Measurements from ENCODE around the gene WFIKKN1. TPM values are rescaled to one million over a fixed set of nuclear protein-coding genes. Genes with fewer than 3 reads are reported as not detected.
A peak's percentile ranks its signal among the peaks of the same experiment; 100 is the strongest.

The WFIKKN1 gene
- total RNA-seq, 4 donors from 2014 or later: 2.3 to 13.1 (median 4.2) TPM

DNA sequence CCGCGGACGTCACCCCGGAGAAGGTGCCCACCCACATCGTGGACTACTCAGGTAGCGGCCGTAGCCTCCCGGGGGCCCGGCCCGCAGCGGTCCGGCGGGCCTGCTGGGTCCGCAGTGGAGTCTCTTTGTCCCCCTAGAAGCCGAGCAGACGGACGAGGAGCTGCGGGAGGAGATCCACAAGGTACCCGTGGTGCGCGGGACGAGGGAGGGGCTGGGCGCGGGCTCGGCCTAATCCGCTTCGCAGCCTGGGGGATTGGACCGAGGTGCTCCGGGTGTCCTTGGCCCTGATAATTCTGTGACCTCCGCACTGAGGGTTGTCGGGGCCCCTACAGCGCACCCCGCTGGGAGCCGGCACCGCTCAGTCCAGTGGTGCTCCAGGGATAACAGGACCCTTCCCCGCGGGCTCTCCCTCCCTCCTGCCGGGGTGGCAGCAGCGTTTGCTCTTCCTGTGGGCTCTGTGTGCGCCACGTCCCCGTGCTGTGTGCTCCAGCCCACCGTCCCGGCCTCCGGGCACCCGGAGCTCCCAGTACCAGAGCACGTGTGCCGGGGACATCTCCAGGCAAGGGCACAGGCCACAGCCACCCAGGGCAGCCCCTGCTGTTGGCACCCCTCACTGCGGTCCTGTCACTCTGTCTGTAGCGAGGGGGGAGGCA is 37.9 kb downstream of the WFIKKN1 start:
- H3K27me3 ChIP-seq: no peaks in the 10 kb centered on the region
- peak overlapping the region; percentile 80 to 99 (median 88) for H3K4me3 ChIP-seq
- no peaks in the 10 kb centered on the region for H3K9me3 ChIP-seq
- H3K27ac ChIP-seq: peak overlapping the region; percentile 89 to 94 (median 90)
- no peak for DNase-seq
- peaks cover 9 to 20% (median 15%) of the 10 kb centered on the region in 4 donors for H3K4me1 ChIP-seq
- in situ Hi-C loops (cut with MboI; ENCODE audit: low pct_ligation_motif_present in 1 of 4, low pct_unique_long_range_greater_than_20kb in 1 of 4, low sequenced_read_pairs in 3 of 4) (no loop called here), intact Hi-C loops (cut with DNase I; ENCODE audit: low total_unique reads) (no loop called here)
- TF ChIP-seq, protein P1, sequence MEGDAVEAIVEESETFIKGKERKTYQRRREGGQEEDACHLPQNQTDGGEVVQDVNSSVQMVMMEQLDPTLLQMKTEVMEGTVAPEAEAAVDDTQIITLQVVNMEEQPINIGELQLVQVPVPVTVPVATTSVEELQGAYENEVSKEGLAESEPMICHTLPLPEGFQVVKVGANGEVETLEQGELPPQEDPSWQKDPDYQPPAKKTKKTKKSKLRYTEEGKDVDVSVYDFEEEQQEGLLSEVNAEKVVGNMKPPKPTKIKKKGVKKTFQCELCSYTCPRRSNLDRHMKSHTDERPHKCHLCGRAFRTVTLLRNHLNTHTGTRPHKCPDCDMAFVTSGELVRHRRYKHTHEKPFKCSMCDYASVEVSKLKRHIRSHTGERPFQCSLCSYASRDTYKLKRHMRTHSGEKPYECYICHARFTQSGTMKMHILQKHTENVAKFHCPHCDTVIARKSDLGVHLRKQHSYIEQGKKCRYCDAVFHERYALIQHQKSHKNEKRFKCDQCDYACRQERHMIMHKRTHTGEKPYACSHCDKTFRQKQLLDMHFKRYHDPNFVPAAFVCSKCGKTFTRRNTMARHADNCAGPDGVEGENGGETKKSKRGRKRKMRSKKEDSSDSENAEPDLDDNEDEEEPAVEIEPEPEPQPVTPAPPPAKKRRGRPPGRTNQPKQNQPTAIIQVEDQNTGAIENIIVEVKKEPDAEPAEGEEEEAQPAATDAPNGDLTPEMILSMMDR (IDR thresholded peaks at IDR 0.05): no peak
- TF ChIP-seq EP300 (IDR thresholded peaks at IDR 0.05; ENCODE audit: low read depth) (no peak), POLR2A (IDR thresholded peaks at IDR 0.05) (no peak), POLR2AphosphoS5 (IDR thresholded peaks at IDR 0.05) (no peak)
- peaks cover 0 to 26% (median 5%) of the 10 kb centered on the region in 4 donors for H3K36me3 ChIP-seq
- 11% methylated on average over 24 of the region's 50 CpGs; no CpG with 5 or more reads in 1 of the 2 donors for WGBS, 2 donors (ENCODE audit: low coverage in 1 of 2)

DNA sequence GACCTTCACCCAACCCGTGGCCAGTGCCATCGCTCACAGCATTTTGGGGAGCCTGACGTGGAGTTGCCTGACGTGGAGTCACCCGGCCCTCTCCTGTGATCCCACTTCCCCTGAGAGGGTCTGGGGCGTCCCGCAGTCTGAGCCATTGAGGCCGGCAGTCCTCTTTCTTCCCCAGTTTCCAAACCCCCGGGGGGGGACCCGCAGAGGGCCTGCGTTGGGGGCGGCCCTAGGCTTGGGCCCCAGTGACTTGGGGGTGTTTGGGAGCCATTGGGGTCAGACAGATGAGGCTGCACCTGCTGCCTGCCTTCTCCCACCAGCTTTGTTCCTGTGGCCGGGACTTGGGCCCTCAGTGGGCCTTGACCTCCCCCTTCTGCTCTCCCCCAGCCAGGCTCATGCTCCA is 38.9 kb downstream of the WFIKKN1 start:
- intact Hi-C loops (cut with DNase I; ENCODE audit: low total_unique reads): no loop called here
- TF ChIP-seq POLR2AphosphoS5 (IDR thresholded peaks at IDR 0.05): no peak
- H3K9me3 ChIP-seq: no peaks in the 10 kb centered on the region
- no peak for DNase-seq
- H3K4me1 ChIP-seq: peaks cover 9 to 25% (median 16%) of the 10 kb centered on the region in 4 donors
- H3K27ac ChIP-seq: peak overlapping the region in 1 of 4 donors; percentile 89
- H3K4me3 ChIP-seq: no peak overlapping the region
- H3K27me3 ChIP-seq: no peaks in the 10 kb centered on the region
- 94% methylated on average over 11 of the region's 13 CpGs; no CpG with 5 or more reads in 1 of the 2 donors for WGBS, 2 donors (ENCODE audit: low coverage in 1 of 2)
- peaks cover 0 to 26% (median 5%) of the 10 kb centered on the region in 4 donors for H3K36me3 ChIP-seq
- in situ Hi-C loops (cut with MboI; ENCODE audit: low pct_ligation_motif_present in 1 of 4, low pct_unique_long_range_greater_than_20kb in 1 of 4, low sequenced_read_pairs in 3 of 4): no loop called here

DNA sequence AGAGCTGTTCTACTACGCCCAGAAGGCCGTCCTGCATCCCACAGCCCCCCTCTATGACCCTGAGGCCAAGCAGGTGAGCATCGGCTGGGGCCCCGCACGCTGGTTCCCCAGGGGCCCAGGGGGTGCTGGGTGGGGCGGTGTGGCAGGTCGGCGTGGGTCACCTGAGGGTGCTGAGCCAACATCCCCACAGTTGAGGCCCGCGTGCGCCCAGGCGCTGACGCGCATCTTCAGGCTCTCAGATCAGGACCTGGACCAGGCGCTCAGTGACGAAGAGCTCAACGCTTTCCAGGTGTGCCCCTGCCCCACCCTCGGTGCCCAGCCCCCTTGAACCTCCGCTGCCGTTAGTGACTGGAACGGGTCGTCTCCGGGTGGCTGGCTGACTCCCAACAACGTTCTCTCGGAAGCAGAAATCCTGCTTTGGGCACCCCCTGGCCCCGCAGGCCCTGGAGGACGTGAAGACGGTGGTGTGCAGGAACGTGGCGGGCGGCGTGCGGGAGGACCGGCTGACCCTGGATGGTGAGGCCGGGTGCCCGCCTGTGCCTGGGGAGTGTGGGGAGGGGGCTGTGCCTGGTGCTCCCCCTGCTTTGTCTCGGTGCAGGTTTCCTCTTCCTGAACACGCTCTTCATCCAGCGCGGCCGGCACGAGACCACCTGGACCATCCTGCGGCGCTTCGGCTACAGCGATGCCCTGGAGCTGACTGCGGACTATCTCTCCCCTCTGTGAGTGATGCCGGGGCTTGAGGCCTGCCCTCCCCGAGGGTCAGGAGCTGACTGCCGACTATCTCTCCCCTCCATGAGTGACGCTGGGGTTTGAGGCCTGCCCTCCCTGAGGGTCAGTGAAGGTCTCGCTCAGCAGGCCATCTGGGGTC is 39.9 kb downstream of the WFIKKN1 start:
- no peak overlapping the region for H3K27ac ChIP-seq
- TF ChIP-seq, protein P1 (IDR thresholded peaks at IDR 0.05): no peak
- TF ChIP-seq POLR2AphosphoS5 (IDR thresholded peaks at IDR 0.05) (no peak), POLR2A (IDR thresholded peaks at IDR 0.05) (no peak), EP300 (IDR thresholded peaks at IDR 0.05; ENCODE audit: low read depth) (no peak)
- H3K4me3 ChIP-seq: no peak overlapping the region
- H3K27me3 ChIP-seq: no peaks in the 10 kb centered on the region
- intact Hi-C loops (cut with DNase I; ENCODE audit: low total_unique reads) (no loop called here), in situ Hi-C loops (cut with MboI; ENCODE audit: low pct_ligation_motif_present in 1 of 4, low pct_unique_long_range_greater_than_20kb in 1 of 4, low sequenced_read_pairs in 3 of 4) (no loop called here)
- DNase-seq: no peak
- WGBS, 2 donors (ENCODE audit: low coverage in 1 of 2): 82 to 91% methylated on average over 15 to 43 of the region's 52 CpGs
- H3K36me3 ChIP-seq: peaks cover 0 to 26% (median 5%) of the 10 kb centered on the region in 4 donors
- no peaks in the 10 kb centered on the region for H3K9me3 ChIP-seq
- H3K4me1 ChIP-seq: peaks cover 17 to 35% (median 24%) of the 10 kb centered on the region in 4 donors

GRCh38 chr16:671353-672131 is 40.8 kb downstream of the WFIKKN1 start:
- no peak for DNase-seq
- Histone ChIP-seq H3K9me3 (no peaks in the 10 kb centered on the region), H3K36me3 (peaks cover 0 to 26% (median 5%) of the 10 kb centered on the region in 4 donors), H3K27ac (no peak overlapping the region), H3K27me3 (no peaks in the 10 kb centered on the region), H3K4me1 (peaks cover 25 to 44% (median 31%) of the 10 kb centered on the region in 4 donors), H3K4me3 (no peak overlapping the region)
- 84% methylated on average over 29 of the region's 40 CpGs; no CpG with 5 or more reads in 1 of the 2 donors for WGBS, 2 donors (ENCODE audit: low coverage in 1 of 2)
- intact Hi-C loops (cut with DNase I; ENCODE audit: low total_unique reads): no loop called here
- TF ChIP-seq EP300 (IDR thresholded peaks at IDR 0.05; ENCODE audit: low read depth) (no peak), POLR2A (IDR thresholded peaks at IDR 0.05) (no peak), POLR2AphosphoS5 (IDR thresholded peaks at IDR 0.05) (no peak)
- TF ChIP-seq, protein P1 (IDR thresholded peaks at IDR 0.05): no peak
- in situ Hi-C loops (cut with MboI; ENCODE audit: low pct_ligation_motif_present in 1 of 4, low pct_unique_long_range_greater_than_20kb in 1 of 4, low sequenced_read_pairs in 3 of 4): no loop called here
